Hematopoietic multipotent progenitor cell treated with erythropoietin and hydrocortisone succinate and interleukin-3 and kit ligand, for 17 days (in vitro differentiated cells): Measurements from ENCODE around the gene KLHL9.
"Not testable (repeated sequence)": the region's sequence is repeated elsewhere in the genome, so short reads cannot be mapped to it uniquely, and the experiment has no call there.

Experiments used
- DNase-seq: peaks from one replicate; pipeline ENCODE4 v3.0.0-alpha.2; 2015; ENCODE audit warnings: low spot score

The KLHL9 gene, protein sequence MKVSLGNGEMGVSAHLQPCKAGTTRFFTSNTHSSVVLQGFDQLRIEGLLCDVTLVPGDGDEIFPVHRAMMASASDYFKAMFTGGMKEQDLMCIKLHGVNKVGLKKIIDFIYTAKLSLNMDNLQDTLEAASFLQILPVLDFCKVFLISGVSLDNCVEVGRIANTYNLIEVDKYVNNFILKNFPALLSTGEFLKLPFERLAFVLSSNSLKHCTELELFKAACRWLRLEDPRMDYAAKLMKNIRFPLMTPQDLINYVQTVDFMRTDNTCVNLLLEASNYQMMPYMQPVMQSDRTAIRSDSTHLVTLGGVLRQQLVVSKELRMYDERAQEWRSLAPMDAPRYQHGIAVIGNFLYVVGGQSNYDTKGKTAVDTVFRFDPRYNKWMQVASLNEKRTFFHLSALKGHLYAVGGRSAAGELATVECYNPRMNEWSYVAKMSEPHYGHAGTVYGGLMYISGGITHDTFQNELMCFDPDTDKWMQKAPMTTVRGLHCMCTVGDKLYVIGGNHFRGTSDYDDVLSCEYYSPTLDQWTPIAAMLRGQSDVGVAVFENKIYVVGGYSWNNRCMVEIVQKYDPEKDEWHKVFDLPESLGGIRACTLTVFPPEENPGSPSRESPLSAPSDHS

DNA sequence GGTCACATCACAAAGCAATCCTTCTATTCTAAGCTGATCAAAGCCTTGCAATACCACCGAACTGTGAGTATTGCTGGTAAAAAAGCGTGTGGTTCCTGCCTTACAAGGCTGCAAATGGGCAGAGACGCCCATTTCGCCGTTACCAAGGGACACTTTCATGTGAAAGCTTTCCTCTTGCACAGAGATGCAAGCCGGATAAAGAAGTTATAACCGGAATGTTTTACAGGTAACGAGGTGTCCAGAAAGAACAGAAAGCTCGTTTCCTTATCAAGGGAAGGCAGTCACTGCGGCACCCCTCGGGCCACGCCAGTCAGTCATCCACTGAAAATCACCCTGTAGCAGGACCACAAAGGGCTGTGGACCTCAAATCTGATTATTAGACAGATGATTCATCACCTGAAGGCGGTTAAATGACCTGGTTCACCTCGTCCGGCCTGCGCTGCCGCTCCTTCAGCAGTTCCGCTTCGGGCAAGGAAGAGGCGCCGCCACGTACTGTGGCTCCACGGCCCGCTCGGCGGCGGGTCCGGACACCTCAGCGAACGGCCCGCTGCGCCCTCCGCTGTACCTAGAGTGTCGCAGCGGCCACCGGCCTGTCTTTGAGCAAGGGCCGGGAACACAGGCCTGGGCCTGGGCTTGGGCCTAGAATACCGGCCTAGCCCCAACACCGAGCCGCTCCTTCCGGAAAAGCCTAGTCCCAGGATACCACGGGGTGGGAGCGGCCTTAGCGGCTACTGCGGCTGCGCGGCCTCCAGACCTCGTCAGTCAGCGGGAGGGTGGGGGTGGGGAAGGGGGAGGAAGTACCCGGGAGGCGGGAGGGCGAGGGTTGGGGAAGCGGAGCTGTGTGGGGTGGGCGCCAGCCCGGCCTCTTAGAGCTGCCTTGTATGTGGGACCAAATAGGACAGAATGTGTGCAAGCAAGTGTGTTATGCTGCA is at the start of gene KLHL9:
Gene KLHL9, minus strand, starts transcription at position 704 of the 932 bp plus-strand sequence. Its CDS starts 545 bp downstream, at position 159.
- peak; percentile 77 for DNase-seq

DNA sequence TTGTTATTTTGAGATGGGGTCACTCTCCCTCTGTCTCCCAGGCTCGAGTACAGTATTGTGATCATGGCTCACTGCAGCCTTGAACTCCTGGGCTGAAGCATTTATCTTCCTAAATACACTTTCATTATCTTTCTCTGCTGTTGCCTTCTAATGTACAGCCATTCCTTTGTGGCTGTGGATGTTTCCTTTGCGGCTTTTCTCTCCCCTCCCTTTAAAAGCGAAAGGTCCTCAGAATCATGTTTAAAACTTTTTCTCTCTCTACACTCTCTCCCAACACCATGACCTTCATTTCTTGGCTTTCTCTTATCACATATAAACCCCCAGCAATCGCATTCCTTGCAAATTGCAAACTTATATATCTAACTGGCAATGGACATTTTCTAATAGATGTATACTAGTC is 48.4 kb upstream of the KLHL9 start:
- no peak for DNase-seq

DNA sequence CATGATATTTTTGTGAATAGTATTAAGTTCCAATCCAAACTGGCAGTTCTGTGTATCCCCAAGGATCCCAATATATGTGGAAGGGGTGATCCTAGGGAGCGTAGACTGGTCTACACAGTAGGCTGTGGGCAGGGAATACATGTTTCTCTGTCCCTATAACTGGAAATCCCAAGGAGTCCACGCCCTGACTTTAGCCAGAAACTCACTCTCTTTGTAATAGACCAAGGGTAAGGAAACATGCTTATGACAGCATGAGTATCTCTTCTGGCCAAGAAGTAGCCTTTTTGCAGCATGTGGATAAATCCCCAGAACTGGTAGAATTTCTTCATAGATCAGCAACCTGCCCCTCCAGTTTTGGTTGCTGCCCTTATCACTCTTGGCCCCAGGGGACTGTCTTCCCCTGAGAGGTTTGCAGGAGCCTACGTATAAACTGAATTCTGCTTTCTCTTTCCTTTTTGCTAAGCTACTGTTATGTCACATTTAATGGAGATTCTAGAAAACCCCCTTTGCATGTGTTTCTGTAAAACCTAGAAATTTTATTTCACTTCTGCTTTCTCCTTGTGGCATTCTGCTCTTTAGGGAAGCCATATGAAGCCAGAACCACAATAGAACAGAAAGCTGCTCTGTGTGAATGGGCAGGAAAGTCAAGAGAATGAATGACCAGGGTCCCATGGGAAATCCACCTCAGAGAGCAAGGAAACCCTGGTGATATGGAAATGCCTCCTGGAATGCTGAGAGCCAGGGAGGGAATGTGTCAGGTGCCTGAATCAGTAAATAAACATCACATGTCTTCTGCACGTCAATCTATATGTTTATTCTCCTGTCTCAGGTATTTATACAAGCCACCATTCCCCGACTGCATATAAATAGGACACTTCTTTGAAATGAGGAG is 46.5 kb upstream of the KLHL9 start:
- no peak for DNase-seq

DNA sequence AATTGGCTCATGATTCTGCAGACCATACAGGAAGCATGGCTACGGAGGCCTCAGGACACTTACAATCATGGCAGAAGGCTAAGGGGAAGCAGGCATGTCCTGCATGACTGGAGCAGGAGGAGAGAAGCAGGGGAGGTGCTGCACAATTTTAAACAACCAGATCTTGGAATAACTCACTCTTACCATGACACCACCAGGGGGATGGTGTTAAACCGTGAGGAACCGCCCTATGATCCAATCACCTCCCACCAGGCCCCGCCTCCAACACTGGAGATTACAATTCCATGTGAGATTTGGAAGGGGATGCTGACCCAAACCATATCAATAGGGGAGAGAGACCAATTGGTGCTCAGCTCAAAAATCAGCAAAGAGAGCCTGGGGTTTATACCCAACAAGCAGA is 36.3 kb upstream of the KLHL9 start:
- not testable (repeated sequence) for DNase-seq

DNA sequence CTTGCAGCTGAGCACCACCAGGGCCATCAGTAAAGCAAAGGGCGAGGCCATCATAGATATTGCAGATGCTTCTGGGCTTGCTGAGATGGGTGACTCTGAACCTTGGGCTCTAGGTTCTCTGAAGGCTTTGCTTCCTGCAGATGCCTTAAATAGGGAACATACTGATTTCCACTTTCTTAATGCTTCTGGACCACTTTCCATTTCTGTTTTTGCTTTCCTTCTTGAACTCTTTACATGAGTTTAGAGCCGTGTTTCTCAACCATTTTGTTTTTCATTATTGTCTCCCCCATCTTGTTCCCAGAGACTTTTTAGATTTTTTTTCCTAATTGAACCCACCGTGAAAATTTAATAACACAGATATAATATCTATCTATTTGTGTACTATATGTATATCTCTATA is 32.8 kb upstream of the KLHL9 start, which contains the start of gene IFNA13:
Gene IFNA13, minus strand, starts transcription at position 101 of the 400 bp plus-strand sequence. Its CDS starts 47 bp downstream, at position 54.
- no peak for DNase-seq

DNA sequence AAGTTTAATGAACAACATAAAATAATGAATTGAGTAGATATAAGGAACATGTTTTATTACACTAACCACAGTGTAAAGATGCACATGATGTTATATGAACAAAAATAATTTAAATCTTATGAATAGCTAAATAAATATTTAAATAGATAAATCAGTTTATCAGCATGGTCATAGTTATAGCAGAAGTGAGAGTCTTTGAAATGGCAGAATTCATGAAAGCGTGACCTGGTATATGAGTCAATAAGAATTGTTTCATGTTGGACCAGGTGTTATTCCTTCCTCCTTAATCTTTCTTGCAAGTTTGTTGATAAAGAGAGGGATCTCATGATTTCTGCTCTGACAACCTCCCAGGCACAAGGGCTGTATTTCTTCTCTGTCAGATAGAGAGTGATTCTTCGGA is 32.0 kb upstream of the KLHL9 start:
- not testable (repeated sequence) for DNase-seq

DNA sequence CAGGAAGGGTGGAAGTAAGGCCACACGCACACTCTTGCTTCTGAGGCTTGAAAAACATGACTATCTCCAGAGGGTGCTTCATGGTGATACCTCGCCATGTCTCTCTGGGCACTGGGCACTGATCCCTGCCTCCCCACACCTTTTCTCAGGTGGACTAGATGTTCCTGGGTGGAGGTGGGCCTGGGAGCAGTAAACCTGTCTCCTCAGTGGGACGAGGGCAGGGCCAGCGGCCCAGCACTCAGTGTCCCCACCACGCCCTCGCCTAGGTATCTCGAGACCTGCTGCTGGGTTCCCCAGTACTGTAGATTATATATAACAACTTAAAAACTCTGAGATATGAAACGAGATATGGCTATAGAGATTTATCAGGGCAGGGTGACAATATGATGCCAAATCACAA is 27.1 kb upstream of the KLHL9 start:
- no peak for DNase-seq

DNA sequence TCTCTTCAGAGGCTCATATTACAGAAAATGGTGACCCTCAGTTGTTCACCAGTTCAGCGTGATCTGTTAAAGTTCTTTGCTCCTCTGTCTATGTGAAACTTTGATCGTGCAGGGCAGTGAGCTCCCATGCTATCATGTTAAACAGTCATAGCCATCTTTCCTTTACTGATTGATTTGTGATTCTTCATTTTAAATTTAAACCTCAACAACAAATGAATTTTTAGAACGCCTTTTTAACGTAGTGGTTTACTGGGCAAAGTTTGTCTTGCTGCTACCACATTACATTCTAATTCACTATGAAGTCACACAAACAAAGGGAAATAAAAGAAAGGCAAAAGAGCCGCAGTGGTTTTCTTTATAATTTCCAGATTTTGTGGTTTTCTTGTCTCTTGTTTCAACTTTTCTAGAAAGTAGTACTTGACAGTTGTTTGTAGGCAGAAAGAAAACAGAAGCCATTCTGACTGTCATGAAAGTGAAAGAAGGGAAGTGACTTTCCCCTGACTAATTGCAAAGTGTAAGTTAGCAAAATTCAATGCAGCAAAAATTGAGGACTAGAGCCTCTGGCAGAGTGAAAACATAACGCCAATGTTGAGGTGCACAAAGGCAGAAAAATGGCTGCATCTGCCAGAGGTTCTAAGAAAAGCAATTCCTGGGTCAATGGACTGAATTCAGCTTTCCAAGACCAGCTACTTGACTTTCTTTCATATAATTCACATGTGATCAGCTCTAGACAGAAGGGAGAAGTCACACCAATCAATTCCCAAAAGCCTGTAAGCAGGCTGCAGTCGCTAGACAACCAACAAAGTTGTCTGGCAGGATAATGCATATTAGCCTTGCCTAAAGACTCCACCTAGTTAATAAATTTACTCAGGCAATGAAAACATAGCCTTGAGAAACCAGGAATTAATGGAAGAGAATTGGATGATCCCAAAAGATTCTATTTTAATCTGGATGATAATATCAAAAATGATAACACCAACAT is 22.6 kb upstream of the KLHL9 start:
- DNase-seq = no peak

DNA sequence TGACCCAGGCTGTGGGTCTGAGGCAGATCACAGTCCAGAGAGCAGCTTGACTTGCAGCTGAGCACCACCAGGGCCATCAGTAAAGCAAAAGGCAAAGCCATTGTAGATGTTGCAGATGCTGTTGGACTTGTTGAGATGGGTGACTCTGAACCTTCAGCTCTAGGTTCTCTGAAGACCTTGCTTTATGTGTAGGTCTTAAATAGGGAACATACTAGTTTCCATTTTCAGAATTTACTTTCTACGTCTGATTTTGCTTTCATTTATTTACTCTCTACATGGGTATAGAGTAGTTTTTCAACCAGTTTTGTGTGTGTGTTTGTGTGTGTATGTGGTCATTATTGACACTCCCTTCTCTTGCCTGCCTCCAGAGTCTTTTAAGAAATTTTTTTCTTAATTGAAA is 15.6 kb upstream of the KLHL9 start, which contains the start of gene IFNA6:
Gene IFNA6, minus strand, starts transcription at position 101 of the 400 bp plus-strand sequence. Its CDS starts 0 bp downstream, at position 101.
- DNase-seq = no peak

DNA sequence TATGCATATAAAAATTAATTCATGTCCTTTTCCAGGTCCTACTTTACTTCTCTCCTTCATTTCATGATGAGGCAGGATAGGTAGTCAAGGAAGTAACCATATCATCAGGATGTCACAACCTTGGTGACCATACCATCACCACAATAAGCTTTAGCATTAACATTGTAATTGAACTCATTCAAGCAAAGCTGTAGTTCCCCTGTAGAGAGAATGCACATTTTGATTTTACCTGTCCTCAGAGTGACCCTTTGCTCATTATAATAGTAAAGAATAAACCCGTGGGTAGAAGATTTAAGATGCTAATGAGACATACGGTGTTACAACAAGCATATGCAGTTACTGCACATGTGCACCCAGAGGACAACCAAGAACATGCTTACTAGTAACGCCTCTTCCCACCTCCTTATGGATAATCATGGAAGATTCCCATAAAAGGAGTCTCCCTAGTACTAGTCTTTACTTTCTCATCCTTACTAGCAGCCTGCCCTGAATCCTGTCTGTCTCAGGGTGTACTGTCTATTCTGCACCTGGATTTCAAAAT is 13.3 kb upstream of the KLHL9 start:
- no peak for DNase-seq

DNA sequence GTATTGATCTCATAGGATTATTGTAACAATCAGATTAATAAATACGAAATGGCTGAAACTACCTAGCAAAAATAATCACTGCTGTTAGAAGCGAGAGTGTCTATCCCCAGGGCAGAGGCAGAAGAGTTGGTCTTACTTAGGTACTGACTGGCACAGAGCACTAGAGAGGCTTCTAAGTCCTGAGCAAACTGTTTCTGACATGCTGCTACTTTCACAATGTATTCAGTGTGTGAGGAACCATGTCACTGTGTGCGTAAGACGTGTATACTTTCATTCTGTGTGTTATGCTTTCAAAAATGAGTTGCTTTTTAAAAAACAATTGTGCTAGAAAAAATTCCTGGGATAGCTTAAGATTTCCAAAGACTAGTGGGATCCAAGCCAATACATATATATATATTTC is 5.5 kb upstream of the KLHL9 start:
- no peak for DNase-seq

DNA sequence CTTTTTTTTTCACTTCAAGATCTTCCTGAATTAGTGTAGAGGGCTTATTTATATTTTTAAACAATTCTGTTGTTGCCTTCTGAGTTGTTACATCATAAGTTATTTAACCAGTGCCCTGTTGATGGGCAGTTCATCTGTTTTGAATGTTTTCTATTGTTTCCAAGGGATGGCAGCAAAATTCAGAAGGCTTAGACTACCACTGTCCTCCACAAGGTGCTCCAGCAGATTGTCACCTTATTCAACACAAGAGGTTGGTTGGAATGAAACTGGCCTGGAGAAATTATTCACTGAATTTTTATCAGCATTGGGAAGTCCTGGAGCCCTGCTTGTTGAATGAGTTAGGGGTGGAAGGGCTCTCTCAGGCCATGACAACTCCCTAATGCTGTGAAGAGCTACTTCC is 1.3 kb upstream of the KLHL9 start:
- no peak for DNase-seq

DNA sequence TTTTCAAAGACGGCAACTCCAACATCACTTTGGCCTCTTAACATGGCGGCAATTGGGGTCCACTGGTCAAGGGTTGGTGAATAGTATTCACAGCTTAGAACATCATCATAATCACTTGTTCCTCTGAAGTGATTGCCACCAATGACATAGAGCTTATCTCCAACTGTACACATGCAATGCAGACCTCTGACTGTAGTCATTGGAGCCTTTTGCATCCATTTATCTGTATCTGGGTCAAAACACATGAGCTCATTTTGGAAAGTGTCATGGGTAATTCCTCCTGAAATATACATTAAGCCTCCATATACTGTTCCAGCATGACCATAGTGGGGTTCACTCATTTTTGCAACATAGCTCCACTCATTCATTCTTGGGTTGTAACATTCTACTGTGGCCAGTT is 2.0 kb downstream of the KLHL9 start:
- no peak for DNase-seq

DNA sequence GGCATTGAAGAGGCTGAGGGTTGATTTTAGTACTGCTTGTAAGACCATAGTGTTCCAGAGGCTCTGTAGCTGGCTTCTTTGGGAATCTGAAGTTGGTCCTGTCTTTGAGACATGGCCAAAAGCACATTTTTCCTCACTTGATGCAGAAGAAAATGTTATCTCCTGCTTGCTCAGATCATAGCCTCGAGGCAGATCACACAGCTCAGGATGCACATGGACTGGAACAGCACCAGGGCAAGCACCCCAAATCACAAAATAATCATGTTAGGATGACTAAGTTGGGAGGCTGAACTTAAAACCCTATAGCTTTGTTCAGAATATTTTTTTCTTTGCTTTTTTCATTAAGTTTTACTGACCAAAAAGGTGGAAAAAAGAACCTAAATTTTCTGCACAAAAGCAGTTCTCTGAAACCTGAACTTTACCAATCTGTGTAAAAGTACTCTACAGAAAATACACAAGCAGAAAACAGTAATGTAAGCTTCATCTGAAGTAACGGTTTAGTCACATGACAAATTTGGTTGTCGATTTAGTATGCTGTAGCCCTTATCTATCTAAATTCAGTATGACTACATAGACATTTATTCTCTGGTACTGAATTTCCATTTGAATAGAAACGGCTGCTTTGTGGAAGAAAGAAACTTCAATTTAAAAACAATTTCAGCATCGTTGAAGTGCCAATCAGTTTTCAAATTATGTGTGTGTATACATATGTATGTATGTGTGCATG is 3.4 kb downstream of the KLHL9 start:
- no peak for DNase-seq

DNA sequence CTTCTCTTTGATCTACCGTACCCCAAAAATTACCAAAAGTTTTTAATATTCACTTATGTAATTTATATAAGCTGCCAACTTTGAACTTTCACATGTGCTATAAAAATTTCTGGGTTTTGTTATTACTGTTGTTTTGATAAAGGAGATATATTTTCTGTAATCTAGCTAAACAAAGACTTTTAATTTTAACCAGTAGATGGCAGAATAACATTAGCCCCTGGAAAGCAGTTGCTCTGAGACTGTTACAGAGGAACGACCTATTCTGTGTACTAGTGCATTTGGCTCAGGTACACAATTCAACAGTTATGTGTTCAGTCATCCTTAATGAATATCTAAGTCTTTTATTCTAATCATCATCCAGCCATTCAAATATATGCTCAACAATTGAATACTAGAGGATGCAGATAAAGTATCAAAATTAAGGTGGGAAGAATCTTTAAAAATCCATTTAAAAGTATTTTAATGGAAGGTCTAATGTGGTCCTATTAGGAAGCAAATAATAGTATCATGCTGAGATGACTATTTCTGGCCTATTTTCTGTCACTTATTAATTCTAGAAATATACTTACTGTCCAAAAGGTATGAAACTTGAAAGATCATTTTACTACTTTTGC is 8.6 kb downstream of the KLHL9 start:
- DNase-seq = peak; percentile 60

DNA sequence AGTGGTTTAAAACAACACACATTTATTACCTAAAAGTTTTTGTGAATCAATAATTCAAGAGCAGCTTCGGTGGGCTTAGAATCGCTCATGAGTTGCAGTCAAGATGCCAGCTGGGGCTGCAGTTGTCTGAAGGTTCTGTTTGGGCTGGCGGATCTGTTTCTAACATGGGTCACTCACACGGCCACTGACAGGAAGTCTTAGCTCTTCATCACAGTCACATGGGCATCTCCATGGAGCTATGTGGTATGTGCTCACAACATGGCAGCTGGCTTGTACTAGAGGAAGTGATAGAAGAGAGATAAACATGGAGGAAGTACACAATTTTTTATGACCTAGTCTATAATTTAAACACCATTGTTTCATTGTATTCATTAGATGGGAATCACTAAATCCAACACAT is 11.2 kb downstream of the KLHL9 start:
- DNase-seq = no peak

DNA sequence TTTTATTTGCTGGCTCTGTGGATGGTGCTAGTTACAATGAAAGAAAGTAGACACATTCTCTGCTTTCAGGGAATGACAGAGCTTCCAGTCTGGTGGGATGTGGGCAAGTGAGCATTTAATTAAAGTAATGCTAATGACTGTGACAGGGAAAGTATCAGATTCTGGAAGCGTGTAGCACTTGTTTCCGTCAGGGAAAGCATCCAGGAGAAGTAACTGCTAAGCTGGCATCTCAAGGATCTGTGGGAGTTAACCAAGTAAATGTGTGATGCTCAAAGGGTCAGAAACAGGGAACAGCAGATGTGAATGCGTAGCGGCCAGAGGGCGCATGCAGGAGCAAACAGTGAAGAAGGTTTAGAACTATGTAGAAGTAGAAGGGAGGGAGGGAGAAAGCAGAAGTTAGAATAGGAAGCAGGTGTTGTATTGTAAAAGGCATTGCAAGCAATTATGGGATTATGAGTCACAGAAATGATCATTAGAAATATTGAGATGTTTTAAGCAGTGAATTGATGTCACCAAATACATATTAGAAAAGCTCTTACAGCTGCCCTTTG is 12.2 kb downstream of the KLHL9 start:
- DNase-seq = no peak

DNA sequence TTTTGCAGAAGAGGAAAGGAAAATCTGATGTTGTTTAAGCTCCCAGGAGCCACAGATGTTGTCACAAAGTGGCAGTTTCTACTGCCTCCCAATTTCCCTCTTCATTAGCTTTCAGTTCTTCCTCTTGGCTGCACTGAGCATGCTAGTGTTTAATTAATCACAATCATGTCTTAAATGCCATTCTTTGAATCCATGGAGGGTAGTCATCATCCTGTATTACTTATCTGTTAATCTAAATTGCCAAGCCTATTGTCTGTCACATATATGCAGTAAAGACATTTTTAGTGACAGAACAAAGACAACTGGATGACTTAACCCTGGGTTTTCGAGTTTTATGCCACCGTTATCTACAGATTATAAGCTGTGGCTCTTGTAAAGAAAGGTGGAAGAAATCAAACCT is 14.7 kb downstream of the KLHL9 start:
- no peak for DNase-seq
